Osteocyte (in vitro differentiated cells): ENCODE results near the gene HOXA1. TPM values are rescaled to one million over a fixed set of nuclear protein-coding genes. Genes with fewer than 3 reads are reported as not detected.

ENCODE experiments used
- DNase-seq: peaks from one replicate; pipeline ENCODE4 v3.0.0; 2021; ENCODE audit warnings: mixed read lengths; ENCODE audit not compliant: unreplicated experiment; ENCODE audit errors: extremely low spot score
- H3K27ac Mint-ChIP-seq: one replicate; pipeline ENCODE4 v1.8.0; 2021; ENCODE audit warnings: mild to moderate bottlenecking, mixed read lengths; ENCODE audit not compliant: unreplicated experiment
- H3K27me3 Mint-ChIP-seq: one replicate; pipeline ENCODE4 v1.8.0; 2021; ENCODE audit warnings: mixed read lengths; ENCODE audit not compliant: unreplicated experiment
- H3K36me3 Mint-ChIP-seq: one replicate; pipeline ENCODE4 v1.8.0; 2021; ENCODE audit warnings: mixed read lengths; ENCODE audit not compliant: unreplicated experiment
- H3K4me1 Mint-ChIP-seq: one replicate; pipeline ENCODE4 v1.8.0; 2021; ENCODE audit warnings: mixed read lengths; ENCODE audit not compliant: unreplicated experiment
- H3K4me3 Mint-ChIP-seq: one replicate; pipeline ENCODE4 v1.8.0; 2021; ENCODE audit warnings: mild to moderate bottlenecking, moderate library complexity, mixed read lengths; ENCODE audit not compliant: unreplicated experiment
- H3K9me3 Mint-ChIP-seq: one replicate; pipeline ENCODE4 v1.8.0; 2021; ENCODE audit warnings: mixed read lengths; ENCODE audit not compliant: unreplicated experiment
- CTCF ChIP-seq: fragments of 200-600 bp; sonication (generic); IDR thresholded peaks from 2 replicates; pipeline ENCODE4 v1.5.0; 2021; ENCODE audit warnings: antibody characterized with exemption, mild to moderate bottlenecking, moderate library complexity
- total RNA-seq: library from RNA; stranded (reverse); gene quantifications from 2 replicates; pipeline ENCODE4 v1.2.1, GENCODE V29; 2021

HOXA1 gene
- total RNA-seq, 1 donor from 2014 or later = not detected

DNA sequence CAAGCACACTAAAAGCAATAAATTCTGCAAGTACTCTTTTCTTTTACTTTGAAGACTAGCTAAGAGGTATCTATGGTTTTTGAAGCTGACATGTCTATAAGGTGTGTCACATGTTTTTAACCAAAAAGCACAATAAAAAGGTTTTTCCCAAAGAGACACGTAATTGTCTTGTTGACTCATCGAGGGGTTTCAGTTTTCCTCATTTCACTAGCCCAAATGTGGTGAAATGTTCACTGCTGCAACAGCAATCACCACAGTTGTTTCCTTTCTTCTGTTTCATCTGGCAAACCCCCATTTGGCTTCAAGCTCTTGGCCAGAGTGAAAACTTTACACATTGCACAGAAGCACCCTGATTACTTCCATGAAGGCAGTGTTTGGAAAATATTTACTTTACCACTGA, 38.6 kb upstream of the HOXA1 start:
- H3K9me3 Mint-ChIP-seq = no peaks in the 10 kb centered on the region
- TF ChIP-seq CTCF = no peak
- no peak for DNase-seq
- no peak overlapping the region for H3K27ac Mint-ChIP-seq
- H3K4me1 Mint-ChIP-seq = peaks cover 2% of the 10 kb centered on the region
- no peak overlapping the region for H3K4me3 Mint-ChIP-seq
- no peaks in the 10 kb centered on the region for H3K36me3 Mint-ChIP-seq
- peaks cover 89% of the 10 kb centered on the region for H3K27me3 Mint-ChIP-seq

GRCh38 chr7:27133409-27134231, 37.8 kb upstream of the HOXA1 start:
- no peaks in the 10 kb centered on the region for H3K9me3 Mint-ChIP-seq
- peaks cover 2% of the 10 kb centered on the region for H3K4me1 Mint-ChIP-seq
- H3K27ac Mint-ChIP-seq = no peak overlapping the region
- no peak for DNase-seq
- H3K36me3 Mint-ChIP-seq = no peaks in the 10 kb centered on the region
- no peak overlapping the region for H3K4me3 Mint-ChIP-seq
- peaks cover 90% of the 10 kb centered on the region for H3K27me3 Mint-ChIP-seq
- TF ChIP-seq CTCF = no peak

DNA sequence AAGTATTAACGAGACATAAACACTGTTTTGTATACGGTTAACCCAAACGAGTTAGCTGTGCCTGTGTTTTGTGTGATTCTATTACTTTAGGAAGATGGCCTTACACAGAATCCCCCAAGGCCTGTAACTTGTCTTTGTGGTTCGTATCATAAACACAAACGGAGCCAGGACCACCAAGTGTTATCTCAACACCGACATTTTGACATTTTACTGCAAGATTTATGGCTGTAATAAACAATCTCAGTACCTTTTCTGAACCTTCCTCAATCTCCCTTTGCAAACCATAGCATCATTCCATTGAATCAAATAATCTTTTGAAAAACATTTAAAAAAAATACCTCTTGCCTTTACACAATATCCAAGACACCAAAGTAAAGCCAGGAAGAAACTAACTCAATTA, 37.2 kb upstream of the HOXA1 start:
- Mint-ChIP-seq H3K4me3 (no peak overlapping the region), H3K9me3 (no peaks in the 10 kb centered on the region), H3K27ac (no peak overlapping the region), H3K4me1 (peaks cover 2% of the 10 kb centered on the region), H3K36me3 (no peaks in the 10 kb centered on the region), H3K27me3 (peaks cover 90% of the 10 kb centered on the region)
- no peak for DNase-seq
- no peak for TF ChIP-seq CTCF

- H3K27me3 Mint-ChIP-seq = peaks cover 90% of the 10 kb centered on the region
- H3K36me3 Mint-ChIP-seq = no peaks in the 10 kb centered on the region
- TF ChIP-seq CTCF = no peak
- H3K27ac Mint-ChIP-seq = no peak overlapping the region
- peaks cover 2% of the 10 kb centered on the region for H3K4me1 Mint-ChIP-seq
- no peak overlapping the region for H3K4me3 Mint-ChIP-seq
- H3K9me3 Mint-ChIP-seq = no peaks in the 10 kb centered on the region
- DNase-seq = no peak
These were observed 36.4 kb upstream of the HOXA1 start for GRCh38 chr7:27132214-27132613.

DNA sequence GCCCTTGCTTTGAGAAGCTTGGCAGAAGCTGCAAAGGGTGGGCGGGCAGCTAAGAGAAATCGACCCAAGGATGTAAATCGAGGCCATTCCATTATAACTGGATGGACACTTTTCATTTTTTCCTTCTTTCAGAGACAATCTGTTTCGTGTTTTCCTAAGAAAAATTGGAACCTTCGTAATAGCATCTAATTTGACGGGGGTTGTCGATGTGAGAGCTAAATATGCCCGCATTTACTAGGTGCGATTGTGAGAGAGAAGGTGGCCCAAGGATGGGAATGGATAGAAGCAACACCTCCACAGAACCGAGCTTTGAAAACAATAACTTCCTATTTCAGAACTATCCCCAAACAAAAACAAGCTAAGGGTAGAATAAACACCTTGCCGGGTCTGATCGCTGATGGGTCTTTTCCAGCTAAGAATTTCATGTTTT, 35.6 kb upstream of the HOXA1 start:
- Mint-ChIP-seq H3K4me1 (peaks cover 2% of the 10 kb centered on the region), H3K4me3 (no peak overlapping the region), H3K27ac (no peak overlapping the region), H3K27me3 (peaks cover 90% of the 10 kb centered on the region), H3K36me3 (no peaks in the 10 kb centered on the region), H3K9me3 (no peaks in the 10 kb centered on the region)
- no peak for DNase-seq
- TF ChIP-seq CTCF = no peak
